GM18873 (cell line): ENCODE results near the gene SLX4.

ENCODE experiments used
- ATAC-seq: cut with Tn5 transposase; IDR thresholded peaks from one replicate; pipeline ENCODE4 v1.9.1; 2021; ENCODE audit warnings: mild to moderate bottlenecking, moderate library complexity, moderate number of reproducible peaks; ENCODE audit not compliant: unreplicated experiment, low FRiP score

Gene SLX4

GRCh38 chr16:3561626-3562025 is 49.8 kb downstream of the SLX4 start:
- ATAC-seq: no peak

DNA sequence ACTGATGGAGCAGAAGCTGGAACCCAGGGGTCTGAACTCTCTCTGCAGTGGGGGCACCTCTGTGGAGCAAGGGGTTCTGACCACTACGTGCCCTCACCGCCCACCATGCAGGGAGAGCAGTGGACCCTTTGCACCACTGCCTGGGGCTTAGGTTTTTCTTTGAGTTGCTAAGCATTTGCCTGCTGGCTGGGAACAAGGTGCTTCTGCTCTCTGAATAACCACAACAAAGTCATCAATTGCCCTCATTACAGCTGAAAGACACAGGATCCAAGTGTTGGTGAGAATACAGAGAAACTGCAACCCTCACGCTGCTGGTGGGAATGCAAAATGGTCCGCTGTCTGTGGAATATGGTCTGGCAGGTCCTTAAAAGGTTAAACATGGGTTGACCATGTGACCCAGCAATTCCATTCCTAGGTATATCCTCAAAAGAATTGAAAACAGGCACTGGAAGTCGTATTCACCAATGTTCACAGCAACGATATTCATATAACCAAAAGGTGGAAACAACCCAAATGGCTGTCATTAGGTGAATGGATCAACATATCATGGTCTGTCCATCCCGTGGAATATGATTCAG is 57.0 kb downstream of the SLX4 start:
- no peak for ATAC-seq

- ATAC-seq: no peak
Measured at GRCh38 chr16:3553138-3553923, 58.1 kb downstream of the SLX4 start.

- no peak for ATAC-seq
Measured at GRCh38 chr16:3550851-3551847, 60.3 kb downstream of the SLX4 start.

GRCh38 chr16:3549906-3550305 is 61.5 kb downstream of the SLX4 start:
- ATAC-seq: no peak

- ATAC-seq: no peak
Measured at GRCh38 chr16:3548859-3549258, 62.5 kb downstream of the SLX4 start.

DNA sequence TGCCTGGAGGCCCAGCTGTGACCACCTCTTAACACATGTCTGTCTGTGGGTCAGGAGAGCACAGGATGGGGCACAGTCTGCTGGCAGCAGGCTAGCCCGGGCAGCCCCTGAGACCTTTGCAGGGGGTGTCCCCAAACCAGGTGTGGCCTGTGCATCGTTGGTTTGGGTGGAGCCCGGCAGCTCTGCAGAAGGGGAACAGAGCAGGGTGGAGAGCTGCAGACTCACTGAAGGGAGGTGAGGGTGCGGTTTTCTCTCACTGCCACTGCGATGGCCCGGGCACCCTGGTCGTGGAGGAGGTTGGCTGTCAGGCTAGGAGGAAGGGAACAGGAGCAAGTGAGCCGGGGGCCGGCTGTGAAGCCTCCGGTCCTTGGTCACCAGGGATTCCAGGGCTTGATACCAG is 63.0 kb downstream of the SLX4 start:
- no peak for ATAC-seq

DNA sequence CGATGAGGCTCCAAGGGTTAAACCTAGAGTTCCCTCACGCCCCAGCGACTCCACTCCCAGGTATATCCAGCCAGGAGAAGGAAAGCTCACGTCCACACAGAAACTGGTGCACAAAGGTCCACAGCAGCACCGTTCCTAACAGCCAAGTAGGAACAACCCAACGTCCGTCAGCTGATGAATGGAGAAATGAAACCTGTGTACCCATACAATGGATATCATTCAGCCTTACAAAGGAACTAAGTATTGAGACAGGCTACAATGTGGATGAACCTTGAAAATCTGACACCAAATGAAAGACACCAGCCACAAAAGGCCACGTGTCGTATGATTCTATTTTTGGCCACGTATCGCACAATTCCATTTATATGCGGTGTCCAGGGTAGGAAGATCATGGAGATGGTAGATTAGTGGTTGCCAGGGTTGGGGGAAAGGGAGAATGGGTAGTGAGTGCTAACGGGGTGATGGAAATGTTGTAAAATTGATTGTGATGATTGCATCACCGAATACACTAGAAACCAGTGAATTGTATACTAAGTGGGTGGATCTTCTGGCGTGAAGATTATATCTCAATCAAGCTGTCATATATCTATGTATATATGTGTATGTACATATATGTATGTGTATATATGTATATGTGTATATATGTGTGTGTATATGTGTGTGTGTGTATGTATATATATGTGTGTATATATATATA is 64.3 kb downstream of the SLX4 start:
- ATAC-seq: no peak

DNA sequence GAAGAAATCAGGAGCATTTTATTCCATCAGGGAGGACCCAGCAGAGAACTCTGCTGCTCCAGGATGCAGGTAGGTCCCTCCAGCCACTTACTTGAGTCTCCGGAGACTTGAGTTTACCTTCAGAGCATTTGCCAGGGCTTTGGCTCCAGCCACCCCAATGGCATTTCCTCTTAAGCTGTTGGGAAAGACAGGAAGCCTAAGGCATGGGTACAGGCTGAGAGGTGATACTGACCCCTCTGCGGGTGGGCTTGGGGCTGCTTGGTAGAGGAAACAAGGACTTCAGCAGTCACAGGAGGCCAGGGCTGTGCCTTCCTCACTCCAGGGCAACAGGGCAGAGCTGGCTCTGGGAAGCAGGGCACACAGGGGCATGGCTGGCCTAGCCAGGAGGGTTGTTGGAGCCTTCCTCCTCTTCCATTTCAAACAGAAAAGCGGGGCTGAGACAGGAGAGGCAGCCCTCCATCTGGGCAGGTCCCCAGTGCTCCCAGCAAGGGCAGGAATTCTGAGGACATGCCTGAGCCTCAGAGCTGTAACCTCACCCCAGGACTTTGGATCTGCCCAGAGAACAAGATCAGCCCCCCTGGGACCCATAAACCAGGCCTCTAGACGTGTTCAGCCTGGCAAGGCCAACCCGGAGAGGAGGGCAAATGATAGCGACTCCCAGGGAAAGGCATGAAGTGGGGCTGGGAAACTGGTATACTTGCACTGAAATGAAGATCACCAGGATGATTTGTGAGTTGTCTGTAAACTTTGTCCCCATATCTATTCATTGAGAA is 68.6 kb downstream of the SLX4 start:
- ATAC-seq: no peak

- ATAC-seq: no peak
Measured at GRCh38 chr16:3541527-3542155, 69.8 kb downstream of the SLX4 start.

- ATAC-seq: no peak
Measured at GRCh38 chr16:3538222-3538621, 73.2 kb downstream of the SLX4 start.

- ATAC-seq: no peak
Measured at GRCh38 chr16:3536851-3537250, 74.6 kb downstream of the SLX4 start.

DNA sequence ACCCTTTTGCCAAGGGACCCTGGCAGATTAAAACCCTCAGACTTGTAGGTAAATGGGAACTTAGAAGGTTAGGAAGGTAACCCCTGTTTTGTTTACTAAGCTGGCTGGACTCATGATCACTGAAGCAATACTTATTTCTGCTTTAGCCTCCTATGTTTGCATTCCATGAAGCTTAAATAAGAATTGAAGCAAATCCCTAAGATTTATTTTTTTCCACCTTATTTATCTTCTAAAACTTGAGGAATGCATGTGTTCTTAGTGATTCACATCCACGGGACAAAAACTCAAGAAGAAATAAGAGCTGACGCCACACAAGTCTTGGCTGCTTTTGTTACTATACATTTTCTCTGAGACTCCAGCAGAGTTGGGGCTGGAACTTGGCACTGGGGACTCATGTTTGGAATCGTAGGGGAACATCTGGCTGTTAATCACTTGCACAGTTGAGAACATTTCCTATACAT is 75.1 kb downstream of the SLX4 start:
- ATAC-seq: no peak

GRCh38 chr16:3534126-3534525 is 77.3 kb downstream of the SLX4 start:
- no peak for ATAC-seq

DNA sequence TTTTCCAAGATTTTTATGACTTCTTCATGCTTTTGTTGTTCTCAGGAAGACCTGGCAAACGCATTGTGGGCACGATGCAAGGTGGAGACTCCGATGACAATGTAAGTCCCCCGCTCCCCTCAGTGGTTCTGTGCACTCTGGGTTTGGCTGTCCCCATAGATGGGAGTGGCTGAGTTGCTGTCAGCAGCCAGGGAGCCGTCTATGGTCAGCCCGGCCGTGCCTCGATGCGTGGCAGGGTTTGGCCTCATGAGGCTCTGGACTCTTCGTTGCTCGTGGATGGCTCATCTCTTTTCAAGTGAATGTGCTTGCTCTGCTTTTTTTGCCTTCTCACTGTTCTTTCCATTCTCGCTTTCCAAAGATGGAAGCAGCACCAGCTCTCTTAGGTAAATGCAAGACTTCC is 78.7 kb downstream of the SLX4 start:
- no peak for ATAC-seq
